Activated CD8-positive, alpha-beta memory T cell treated with anti-CD3 and anti-CD28 coated beads for 4 hours (primary cell): Measurements from ENCODE around the gene MPO.

Experiments used
- DNase-seq, 2 donors: peaks; one replicate each; pipeline ENCODE4 v3.0.0-alpha.2; 2020; ENCODE audit warnings: low read depth in 2 of 2

The MPO gene

GRCh38 chr17:58320163-58320558 lies 39.4 kb upstream of the MPO start:
- no peak for DNase-seq

GRCh38 chr17:58319173-58320162 lies 38.7 kb upstream of the MPO start:
- no peak for DNase-seq

GRCh38 chr17:58318627-58319172 lies 38.0 kb upstream of the MPO start:
- no peak for DNase-seq

GRCh38 chr17:58318065-58318481 lies 37.3 kb upstream of the MPO start:
- DNase-seq: no peak

DNA sequence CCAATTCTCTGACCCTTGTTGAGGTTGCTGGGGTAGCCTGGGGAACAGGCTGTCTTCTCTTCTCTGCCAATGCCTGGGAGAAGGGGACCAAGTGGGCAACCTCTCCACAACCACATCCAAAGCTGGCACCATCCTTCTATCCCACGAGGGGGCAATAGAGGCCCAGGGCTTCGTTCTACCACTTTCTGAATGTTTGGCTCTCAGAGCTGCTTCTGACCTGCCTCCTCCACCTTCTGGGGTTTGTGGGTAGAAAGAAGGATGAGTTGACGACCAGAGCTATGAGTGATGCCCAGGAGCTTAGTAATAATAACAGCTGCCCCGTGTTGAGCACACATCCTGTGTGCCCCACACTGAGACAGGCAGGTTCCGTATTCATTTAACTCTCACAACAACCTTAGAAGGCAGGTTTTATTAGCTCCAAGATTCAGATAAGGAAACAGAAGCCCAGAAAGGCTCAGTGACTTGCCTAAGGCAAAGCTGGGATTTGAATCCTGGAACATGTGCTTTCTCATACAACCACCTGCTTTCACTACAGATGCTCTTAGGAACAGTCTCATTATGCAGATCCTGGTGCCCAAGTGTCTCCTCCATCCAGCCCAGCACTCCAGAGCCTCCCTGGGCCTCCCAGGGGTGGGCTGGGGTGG lies 36.8 kb upstream of the MPO start:
- DNase-seq: peak in 1 of 2 donors; percentile 61

GRCh38 chr17:58316260-58316960 lies 35.7 kb upstream of the MPO start:
- DNase-seq: no peak

DNA sequence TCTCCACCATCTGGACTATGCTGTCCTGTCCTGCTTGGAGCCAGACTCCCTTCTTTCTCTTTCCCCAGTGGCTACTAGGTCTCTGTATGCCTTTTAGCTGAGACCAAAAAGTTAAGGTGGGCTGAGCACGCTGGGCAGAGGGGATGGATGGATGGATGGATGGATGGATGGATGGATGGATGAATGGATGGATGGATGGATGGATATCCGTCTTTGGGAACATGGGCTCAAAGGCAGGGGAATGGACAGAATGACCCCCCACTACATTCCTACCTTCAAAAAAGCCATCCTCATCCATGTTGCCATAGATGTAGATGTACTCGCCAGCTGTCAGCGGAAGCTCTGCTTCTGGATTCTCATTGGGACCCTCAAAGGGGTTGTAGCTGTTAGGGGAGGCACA lies 35.0 kb upstream of the MPO start:
- no peak for DNase-seq

- no peak for DNase-seq
Measured at GRCh38 chr17:58315281-58315711, 34.6 kb upstream of the MPO start.

DNA sequence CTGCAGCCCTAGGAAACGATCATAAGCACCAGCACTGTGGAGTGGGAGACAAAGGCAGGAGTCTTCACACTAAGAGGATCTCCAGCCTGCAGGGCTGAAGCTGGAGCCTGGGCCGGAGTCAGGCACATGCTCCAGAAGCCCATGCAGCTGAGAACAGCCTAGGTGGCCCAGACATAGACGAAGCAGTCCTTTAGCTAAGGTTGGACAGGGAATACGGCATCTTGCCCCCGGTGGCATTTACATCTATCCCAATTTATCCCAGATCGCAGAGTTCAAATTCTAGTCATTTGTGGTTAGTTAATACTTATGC lies 33.9 kb upstream of the MPO start:
- no peak for DNase-seq

GRCh38 chr17:58313815-58314705 lies 33.3 kb upstream of the MPO start:
- no peak for DNase-seq

DNA sequence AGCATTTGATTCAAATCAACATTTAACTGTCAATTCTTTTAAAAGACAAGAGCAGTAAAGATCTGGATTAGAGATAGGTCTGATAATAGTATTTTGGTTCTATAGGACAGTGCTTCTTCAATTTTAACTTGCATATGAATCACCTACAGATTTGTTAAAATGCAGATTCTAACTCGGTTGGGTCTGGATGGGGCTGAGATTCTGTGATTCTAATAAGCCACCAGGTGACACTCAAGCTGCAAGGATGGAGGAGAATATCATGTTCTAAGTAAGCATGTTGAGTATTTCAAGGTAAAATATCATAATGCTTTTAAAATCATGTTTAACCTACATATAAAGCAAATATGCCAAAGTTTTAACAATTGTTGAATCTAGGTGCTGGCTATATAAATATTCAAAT lies 32.1 kb upstream of the MPO start:
- no peak for DNase-seq

DNA sequence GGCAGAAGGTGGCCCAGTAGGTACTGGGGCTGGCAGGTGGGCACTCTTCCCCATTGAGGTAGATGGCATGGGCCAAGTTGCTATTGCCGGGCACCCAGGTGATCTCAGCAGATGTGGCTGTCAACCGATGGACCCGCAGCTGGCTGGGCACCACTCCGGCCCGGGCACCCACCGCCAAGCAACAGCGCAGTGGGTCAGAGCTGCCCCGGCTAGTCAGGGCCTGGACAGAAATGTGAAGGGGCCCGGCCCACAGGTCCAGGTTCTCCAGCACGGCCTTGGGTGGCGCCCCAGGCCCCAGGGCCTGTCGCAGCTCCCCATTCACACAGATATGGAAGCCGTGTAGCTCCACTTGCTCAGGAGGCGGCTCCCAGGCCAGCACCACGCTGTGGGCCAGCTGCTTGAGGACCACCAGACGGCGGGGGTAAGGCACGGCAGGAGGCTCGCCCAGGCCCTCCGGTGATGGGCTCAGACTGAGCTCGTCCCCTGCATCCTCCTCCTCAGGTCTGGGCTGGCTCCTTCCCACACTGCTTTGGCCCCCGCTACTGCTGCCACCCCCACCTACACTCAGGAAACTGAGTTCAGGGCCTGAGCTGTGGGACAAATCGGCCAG lies 31.4 kb upstream of the MPO start:
- DNase-seq: no peak

GRCh38 chr17:58311429-58311894 lies 30.7 kb upstream of the MPO start:
- no peak for DNase-seq

DNA sequence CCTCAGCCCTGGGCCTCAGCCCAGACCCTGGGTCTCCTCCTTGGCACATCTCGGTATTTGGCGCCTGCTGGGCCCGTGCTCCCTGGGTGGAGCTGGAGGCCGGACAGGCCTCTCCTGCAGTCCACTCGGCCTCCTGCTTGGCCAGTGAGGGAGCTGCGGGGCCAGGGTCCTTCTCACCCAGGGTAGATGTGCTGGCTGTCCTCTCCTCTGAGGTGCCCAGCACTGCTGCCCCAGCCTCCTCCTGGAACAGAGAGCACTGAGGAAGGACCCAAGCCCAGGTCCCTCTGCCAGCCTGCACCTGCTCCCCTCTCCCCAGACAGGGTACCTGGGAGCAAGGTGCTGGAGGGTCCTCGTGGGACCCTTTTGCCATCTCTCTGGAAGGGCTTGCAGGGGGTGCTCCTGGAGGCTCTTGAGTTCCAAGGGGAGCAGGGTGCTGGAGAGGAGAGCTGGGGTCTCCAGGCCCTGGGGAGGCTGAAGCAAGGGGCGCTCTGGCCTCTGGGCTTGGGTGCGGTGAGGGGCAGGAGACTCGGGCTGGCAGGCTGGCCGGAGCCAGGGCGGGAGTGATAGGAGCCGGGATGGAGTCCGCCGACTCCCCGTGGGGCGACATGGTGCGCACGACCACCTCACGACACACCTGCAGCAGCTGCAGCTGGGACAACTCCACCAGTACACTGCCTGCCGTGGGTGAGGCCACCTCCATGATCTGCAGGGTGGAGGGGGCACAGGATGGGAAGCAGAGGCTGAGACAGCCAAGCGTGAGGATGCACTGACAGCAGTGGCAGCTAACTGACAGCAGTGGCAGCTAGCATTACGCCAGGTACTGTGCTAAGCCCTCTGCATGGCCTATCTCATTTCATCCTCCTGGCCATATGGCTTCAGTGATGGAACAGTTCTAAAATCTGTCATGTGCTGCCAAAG lies 30.0 kb upstream of the MPO start:
- DNase-seq: no peak

GRCh38 chr17:58309918-58310259 lies 29.2 kb upstream of the MPO start:
- DNase-seq: no peak

- DNase-seq: no peak
Measured at GRCh38 chr17:58308985-58309917, 28.5 kb upstream of the MPO start.

DNA sequence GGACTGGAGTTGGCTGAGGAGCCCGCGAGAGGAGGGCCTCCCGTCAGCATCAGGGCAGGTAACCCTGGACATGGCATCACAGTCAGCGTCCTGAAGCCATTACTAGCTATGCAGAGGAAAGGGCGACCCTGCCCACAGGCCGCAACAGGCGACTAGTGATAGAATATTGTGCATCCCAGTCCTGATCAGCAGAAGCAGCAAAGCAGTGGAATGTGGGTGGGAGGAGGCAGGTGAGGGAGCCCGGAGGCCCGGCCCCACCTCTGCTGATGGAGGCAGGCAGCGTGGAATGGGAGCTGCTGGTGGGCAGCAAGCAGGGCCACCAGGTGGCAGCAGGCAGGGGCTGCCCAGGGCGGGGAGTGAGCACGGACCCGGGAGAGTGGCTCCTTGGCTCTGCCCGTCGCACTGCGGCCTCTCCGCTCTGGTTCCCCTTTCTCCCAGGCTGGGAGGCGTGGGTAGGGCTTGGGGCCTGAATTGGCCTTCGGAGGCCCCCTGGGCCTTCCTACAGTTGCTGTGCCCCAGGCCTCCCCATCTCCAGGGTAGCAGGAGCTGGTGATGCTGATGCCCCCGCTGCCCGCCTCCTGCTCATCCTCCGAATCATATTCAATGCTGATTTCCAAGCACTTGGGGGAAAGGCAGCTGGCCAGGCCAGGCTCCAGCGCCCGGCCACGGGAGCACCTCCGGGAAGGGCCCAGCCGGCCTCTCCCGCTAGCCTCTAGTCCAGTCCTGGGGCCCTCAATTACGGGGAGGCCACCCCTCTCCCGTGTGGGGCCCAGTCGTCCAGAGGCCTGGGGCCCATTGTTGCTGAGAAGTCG lies 27.6 kb upstream of the MPO start:
- no peak for DNase-seq
